HL-60/S4 (cell line): ENCODE results near the gene ABCA2.

Experiments used
- in situ Hi-C: fragments of 300-500 bp; cut with MboI; formaldehyde crosslinking; loops from 2 replicates; pipeline ENCODE4 v1.14.3; 2022; ENCODE audit warnings: low sequenced_read_pairs

ABCA2 gene

DNA sequence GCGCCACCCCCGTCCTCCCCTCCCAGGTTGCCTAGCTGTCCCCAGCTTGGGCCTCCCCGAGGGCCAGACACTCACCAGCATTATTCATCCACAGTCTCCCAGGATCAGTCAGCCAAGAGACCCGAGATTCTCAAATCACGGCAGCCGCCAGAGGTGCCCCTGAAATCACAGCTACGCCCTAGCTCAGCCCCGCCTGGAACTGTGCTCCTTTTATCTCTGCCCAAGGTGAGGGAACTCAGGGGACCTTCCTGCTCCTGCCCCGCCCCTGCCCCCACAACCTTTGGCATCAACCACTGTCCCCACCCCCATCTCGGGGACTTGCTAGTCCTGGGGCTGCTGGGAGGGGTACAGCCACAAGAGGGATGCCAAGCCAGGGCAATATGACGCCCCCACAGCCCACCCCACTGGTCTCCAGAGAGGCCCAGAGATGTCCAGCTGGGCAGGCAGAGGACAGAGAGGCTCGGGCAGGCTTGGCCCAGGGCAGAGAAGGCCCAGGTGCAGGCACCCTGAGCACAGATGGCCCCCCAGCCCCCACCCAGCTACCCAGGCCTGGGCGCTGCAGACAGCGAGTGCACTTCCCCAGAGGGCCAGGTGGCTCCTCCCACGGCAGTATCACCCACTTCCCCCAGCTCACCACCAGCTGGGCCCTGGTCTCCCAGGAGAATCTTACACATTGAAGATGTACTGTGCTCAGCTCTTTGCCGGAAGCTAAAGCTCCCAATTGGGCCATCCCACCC lies 4.0 kb upstream of the ABCA2 start, which contains the start of gene FUT7:
Gene FUT7 (minus strand): TSS at position 185 of the 737 bp plus-strand sequence. CDS start 97 bp downstream, at position 88.
- in situ Hi-C loops = loop anchor here (25.0 kb wide), 1 partner anchor 245 kb away; the partner anchor contains the start of genes CCDC183 and TMEM141

DNA sequence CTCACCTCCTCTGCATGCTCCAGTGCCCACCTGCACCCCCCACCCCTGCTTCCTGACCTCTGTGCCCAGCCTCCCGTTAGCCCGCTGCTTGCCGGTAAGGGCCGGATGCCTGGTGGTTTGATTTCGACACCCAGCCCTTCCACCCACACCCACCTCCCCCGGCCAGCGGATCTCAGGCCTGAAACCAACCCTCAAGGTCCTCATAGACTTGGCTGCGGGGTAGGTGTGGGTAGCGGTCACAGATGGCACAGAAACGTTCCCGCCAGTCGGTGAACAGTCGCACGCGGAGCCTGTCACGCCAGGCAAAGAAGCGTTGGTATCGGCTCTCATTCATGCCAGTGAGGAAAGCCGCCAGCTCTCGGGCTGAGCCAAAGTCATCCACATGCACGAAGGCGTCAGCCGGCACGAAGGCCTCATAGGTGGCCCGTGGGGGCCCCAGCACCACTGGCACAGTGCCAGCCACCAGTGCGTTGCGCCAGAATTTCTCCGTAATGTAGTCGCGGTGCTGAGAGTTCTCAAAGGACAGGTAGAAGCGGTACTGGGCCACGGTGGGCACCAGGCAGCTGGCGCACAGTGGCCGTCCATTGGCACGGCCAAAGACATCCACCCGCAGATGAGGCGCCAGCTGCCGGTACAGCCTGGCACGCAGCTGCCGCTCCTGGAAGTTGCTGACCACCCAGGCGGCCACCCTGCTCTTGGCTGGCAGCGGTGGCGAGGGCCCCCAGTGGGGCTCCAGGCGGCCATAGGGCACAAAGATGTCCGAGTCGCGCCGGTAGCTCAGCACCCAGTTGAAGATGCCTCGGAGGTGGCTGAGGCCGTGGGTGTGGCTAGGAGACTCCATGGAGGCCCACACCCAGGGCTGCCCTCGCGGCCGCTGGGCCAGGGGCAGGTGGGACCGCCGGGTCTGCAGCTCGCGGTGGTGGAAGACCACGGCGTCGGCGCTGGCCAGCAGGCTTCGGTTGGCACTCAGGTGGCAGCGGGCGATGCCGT lies 2.8 kb upstream of the ABCA2 start:
- in situ Hi-C loops = loop anchor here (25.0 kb wide), 1 partner anchor 244 kb away; the partner anchor contains the start of genes CCDC183 and TMEM141

DNA sequence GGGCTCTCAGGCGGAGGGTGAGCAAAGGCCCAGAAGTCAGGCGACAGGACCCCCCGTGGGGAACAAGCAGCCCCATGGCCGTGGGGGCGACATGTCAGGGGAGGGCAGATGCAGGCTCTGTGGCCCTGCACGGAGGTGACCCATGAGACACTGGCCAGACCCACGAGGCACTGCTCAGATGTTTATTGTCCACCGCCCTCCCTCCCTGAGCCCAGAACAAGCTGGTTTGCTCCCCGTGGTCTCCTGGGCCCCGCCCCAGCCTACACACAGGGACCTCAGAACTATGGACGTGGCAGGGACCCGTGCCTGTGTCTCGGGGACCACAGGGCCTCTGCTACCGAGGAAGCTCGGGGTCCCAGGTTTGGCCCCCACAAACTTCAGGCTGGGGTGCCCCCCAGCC lies 2.0 kb upstream of the ABCA2 start:
- in situ Hi-C loops = loop anchor here (25.0 kb wide), 1 partner anchor 243 kb away; the partner anchor contains the start of genes CCDC183 and TMEM141

DNA sequence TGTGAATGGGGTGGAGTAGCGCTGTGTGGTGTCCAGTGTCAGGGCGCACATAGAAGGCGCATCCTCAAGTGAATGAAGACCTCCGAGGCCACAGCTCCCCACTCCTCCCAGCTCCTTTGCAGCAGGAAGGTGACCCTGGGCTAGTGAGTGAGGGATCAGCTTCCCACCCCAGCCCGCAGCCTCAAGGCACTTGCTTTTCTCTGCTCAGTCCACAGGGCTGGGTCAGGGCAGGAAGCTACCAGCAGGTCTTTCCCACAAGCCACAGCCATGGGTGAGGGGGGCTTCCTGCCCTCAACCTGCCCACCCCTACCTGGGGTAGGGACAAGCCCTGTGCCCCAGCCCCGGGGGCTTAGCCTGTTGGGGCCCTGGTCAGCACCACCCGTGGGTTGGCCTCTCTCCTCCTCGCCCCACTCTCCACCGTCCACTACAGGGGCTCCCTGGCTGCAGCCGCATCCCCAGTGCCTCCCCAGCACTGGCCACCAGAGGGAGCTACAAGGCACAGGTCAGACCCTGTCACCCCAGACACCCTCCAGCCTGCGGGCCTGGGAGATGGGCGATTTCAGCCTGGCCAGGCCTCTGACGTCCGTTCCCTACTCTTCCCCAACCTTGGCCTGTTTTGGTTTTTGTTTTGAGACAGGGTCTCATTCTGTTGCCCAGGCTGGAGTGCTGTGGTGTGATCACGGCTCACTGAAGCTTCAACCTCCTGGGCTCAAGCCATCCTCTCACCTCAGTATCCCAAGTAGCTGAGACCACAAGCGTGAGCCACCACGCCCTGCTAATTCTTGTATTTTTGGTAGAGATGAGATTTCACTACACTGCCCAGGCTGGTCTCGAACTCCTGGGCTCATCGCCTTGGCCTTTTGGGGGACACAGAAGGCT lies 1.3 kb upstream of the ABCA2 start:
- in situ Hi-C loops = loop anchor here (25.0 kb wide), 1 partner anchor 242 kb away; the partner anchor contains the start of genes CCDC183 and TMEM141

DNA sequence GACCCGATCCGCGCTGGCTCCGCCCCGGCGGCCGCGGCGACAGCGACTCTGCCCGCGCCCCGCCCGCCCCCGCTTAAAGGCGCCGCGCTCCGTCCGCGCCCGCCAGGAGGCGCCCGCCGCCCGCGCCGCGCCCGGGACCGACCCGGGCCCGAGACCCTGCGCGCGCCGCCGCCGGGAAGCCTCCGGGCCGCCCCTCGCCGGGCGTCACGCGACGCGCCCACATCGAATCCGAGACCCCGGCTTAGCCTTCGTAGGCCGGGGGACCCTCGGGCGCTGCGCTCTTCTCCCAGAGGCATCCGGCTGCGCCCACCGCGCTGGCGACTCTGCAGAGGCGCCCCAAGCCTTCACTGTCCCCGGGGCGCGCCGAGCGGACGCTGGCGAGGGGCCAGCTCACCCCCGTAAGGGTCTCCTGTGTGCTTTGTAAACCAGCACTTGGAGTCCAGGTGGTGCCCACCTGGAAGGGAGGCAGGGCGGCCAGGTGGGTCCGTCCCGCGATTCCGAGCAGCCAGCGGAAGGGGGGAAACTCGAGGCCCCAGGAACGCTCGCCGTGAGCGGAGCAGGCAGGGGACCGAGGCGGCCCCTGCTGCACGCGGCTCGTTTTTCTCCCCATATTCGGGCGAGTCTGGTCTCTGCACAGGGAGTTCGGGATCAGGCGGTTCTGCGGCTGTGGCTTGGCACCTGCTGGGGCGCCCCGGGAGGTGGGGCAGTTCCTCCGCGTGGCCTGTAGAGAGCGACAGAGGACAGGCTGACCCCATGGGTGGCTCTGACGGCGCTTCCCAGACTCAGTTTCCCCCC lies 423 bp upstream of the ABCA2 start:
- in situ Hi-C loops = loop anchor here (25.0 kb wide), 1 partner anchor 241 kb away; the partner anchor contains the start of genes CCDC183 and TMEM141

DNA sequence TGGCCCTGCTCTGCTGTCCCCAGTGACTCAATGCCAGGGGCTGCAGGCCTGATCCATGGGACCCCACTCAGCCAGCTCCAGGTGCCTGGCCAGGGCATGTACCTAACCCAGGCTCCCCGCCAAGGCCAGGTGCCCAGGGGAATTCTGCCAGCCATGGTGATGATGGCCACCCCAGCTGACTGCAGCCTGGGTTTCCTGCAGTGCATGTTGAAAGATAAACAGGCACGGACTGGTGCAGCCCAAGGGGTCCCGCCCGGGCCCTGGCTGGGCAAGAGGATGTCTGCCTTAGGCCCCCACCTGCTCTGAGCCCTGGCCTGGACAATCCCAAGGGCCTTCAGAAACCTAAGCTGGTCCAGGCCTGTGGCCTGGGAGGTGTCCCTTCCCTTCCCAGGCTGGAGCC lies 1.2 kb downstream of the ABCA2 start:
- in situ Hi-C loops = loop anchor here (25.0 kb wide), 1 partner anchor 240 kb away; the partner anchor contains the start of genes CCDC183 and TMEM141

DNA sequence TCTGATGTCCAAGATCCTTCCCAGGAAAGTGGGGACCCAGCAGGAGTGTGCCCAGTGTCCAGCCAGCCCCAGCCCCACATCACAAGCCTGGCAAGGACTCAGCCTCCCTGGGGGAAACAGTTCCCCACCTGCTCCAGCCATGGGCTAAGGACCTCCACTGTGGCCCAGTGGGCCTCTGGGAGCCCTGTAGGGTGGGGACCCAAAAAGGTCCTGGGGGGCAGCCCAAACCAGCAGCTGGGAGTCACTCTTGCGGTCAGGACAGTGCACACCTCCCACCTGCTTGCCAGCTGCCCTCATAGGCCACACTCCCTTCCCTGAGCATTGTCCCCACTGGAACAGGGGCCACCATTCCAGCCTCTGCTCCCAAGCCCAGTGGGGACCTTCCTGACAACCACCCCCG lies 1.7 kb downstream of the ABCA2 start:
- in situ Hi-C loops = loop anchor here (25.0 kb wide), 1 partner anchor 239 kb away; the partner anchor contains the start of genes CCDC183 and TMEM141

DNA sequence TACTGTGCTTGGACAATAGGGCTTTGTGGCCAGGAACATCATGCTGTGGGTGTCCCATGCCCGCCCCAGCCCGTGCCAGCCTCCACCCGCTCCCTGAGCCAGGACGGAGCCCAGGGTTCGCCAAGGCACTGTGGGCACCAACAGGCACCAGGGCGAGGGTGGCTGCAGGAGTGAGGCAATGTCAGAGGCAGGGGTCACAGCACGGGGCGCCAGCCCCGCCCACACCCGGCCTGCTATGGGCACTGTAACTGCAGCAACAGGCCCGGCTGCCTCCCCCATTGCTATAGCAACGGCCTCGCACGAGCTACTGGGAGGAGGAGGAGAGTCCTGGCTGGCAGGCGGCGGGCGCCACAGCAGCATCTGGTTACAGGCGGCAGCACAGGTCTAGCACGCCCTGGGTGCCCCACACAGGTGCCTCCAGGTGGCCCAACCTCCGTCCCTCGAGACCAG lies 2.5 kb downstream of the ABCA2 start:
- in situ Hi-C loops = loop anchor here (25.0 kb wide), 1 partner anchor 238 kb away; the partner anchor contains the start of genes CCDC183 and TMEM141

DNA sequence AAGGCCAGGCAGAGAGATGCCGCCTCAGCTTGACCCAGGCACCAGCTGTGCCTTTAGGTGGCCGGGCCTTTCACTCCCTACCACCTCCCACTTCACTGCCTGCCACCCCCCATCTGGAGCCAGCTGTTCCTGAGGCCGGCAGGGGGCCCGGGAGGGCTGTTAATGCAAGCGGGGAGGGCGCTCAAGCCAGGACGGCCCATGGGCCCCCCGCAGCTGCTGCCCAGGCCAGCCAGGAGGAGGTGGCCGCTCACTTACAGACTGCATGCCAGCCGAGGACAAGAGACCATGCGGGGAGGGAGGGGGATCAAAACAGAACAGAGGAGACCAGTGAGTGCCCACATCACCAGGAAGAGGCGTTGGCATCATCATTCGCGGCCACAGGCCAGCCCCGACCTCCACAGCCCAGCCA lies 4.5 kb downstream of the ABCA2 start:
- in situ Hi-C loops = no loop called here

DNA sequence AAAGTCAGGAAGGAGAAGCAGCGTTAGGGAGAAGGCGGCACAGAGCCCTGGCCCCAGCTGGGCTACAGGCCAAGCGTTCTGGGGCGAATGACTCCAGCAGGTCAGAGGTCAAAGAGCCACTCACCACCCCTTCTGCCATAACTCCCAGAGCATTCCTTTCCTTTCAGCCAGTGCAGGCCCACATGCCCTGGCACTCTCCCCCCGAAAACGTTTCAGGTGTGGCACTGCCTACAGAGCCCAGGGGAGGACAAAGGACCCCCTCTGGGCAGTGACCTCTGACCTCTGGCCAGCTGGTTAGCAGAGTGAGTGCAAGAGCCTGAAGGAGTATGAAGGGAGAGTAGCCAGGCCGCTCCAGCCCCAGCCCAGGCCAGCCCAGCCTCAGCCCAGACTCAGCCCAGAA lies 4.9 kb downstream of the ABCA2 start:
- in situ Hi-C loops = no loop called here

DNA sequence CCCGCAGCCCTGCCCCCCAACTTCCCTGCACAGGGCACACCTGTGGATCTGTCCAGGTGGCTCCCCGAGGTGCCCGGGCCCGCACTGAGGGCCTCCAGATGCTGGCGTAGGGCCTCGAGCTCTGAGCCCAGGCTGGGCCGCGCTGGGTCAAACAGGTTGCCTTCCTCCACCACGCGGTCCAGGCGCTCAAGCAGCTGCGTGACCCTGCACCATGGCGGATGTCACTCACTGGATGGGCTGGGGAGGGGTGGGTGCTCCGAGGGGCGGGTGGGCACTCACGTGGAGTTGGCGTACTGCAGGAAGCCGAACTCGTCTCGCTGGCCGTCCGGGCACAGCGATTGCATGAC lies 5.4 kb downstream of the ABCA2 start:
- in situ Hi-C loops = no loop called here

DNA sequence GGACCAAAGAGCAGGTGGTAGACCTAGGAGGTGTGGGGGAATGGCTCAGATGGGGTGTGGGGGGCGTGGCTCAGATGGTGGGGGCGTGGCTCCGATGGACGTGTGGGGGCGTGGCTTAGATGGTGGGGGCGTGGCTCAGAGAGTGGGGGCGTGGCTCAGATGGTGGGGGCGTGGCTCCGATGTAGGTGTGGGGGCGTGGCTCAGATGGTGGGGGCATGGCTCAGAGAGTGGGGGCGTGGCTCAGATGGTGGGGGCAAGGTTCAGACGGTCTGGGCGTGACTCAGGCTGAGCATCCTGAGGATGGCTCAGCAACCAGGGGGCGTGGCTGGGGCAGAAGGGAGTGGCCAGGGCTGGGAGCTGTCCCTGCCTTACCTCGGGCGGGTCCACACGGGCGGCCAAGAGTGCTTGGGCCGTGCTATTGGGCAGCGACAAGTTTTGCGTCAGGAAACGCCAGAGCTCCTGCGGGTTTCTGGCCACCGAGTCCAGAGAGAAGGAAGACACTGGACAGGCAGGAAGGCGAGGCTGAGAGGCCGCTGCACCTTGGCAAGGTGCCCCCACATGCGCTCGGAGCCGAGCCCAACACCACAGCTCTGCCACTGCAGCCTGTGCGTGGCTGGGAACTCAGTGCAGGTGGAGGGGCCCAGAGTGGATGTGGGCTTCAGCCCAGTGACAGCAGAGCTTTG lies 5.9 kb downstream of the ABCA2 start:
- in situ Hi-C loops = no loop called here

DNA sequence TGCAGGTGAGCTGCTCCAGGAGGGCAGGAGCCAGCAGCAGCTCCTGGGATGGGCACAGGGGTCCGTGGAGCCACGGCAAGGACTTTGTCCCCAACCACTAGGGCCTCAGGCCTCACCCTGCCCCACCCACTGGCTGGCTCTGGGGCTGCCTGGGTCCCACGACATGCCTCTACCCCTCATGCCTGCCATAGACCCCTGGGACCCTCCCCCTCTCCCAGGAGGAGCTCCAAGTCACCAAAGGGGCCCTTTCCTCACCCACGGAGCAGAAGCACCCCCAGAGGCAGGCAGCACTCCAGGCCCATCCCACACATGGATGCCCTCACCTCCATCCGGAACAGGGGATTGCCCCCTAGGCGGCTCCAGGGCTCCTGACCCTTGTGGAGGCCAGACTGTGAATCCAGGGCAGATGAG lies 6.5 kb downstream of the ABCA2 start:
- in situ Hi-C loops = no loop called here

DNA sequence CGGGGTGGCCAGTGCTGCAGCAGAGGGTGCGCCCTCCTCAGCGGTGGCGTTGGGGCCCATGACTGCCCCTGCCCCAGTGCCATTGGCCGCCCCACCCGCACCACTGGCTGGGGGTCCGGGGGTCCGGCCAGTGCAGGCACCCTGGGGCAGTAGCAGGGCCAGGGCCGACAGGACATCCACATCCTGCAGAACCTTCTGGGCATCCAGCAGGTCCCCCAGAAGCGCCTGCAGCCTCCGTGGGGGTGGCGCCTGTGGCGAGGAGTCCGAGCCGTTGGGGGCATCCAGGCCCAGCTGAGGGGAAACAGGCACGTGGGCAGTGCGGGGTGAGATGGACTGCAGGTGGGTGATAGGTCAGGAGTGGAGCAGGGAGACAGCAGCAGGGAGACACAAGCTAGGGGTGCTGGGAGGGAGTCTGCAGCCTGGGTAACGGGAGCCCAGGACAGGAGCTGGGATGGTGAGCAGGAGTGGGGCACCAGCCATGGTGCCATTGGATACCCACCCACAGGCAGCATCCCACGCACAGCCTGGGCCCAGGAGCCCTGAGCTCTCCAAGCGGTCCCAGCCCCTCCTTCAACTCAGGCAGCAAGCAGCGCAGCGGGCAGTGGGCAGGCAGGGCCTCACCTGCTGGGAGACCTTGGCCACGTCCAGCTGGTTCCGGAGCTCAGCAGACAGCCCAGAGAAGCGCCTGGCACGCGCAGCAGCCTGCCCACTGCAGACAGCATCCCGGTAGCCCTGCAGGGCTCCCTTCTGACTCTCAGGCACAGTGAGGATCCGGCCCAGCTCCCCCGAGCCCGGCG lies 7.1 kb downstream of the ABCA2 start:
- in situ Hi-C loops = no loop called here

DNA sequence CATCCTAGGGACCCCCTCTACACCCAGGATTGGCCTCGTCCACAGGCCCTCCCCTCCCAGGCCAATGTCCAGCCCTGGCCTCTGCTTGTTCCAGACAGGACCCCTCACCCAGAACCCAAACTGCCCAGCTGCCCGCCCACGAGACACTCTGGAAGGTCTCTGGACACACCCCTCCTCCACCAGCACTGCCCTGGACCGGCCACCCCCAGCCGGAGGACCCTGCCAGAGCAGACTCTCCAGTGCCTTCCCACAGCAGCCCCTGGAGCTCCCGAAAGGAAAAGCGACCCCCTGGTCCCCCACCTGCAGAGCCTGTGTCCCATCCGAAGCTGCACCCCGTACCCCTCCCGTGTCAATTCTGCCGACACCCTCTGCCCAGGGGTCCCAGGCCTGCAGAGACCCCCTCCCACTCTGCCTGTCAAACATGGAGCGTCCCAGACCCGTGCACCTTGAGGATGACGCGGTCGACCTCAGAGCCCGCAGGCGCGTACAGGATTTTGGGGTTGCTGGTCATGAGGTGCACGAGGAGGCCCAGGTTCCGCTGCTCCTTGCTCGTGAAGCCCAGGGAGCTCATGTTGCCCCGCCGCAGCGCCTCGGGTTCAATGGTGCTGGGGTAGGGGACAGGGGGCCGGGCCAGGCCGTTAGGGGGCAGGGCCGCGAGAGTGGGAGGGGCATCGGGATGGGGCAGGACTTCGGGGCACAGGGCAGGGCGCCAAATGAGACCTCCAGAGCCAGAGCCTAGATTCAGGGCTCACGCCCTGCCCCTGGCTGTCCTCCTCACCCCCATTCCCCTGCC lies 8.0 kb downstream of the ABCA2 start:
- in situ Hi-C loops = no loop called here

DNA sequence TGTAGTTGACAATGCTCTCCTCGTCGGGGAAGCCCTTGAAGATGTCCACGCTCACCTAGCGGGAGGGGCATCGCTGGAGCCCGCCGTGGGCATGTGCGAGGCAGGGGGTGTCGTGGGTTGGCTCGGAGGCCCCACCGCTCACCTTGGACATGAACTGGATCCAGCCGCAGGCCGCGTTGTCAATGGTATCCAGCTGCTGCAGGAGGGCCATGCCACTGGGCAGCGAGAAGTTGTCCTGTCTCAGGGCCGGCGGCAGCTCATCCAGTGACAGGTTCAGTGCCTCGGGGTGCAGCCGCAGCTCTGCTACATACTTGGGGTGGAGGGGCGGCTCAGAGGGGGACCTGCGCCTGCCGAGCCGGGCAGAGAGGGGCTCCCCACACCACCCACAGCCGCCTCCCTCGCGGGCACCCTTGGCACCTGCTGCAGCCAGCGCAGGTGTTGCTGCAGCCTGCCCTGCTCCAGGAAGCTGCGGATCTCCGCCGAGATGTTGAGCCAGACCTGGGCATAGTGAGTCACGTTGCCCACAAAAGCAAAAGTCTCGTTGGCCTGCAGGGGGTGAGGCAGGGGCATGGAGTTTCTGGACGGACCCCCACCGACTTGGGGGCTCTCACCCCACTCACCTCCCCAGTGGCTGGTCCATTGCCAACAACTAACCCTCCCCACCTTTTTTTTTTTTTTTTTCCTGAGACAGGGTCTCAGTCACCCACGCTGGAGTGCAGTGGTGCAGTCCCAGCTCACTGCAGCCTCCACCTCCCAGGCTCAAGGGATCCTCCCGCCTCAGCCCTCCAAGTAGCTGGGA lies 9.1 kb downstream of the ABCA2 start:
- in situ Hi-C loops = no loop called here
